SK-N-MC (cell line): ENCODE measurements around the gene FTH1.
A peak's percentile ranks its signal among the peaks of the same experiment; 100 is the strongest.
"Not testable (repeated sequence)": the region's sequence is repeated elsewhere in the genome, so short reads cannot be mapped to it uniquely, and the experiment has no call there.

Experiments
- DNase-seq: peaks from one replicate; pipeline ENCODE4 v3.0.0-alpha.2; 2011; ENCODE audit warnings: low read depth, low spot score
- H3K27ac ChIP-seq: fragments of 200-600 bp; sonication (generic); 2 replicates; pipeline ENCODE4 v1.5.1; 2016; ENCODE audit warnings: mixed run types
- H3K36me3 ChIP-seq: fragments of 200-600 bp; sonication (generic); 2 replicates; pipeline ENCODE4 v1.6.1; 2017; ENCODE audit warnings: antibody characterized with exemption, low read length, mixed read lengths; ENCODE audit not compliant: insufficient read depth
- H3K4me3 ChIP-seq: fragments of 200-600 bp; sonication (generic); 2 replicates; pipeline ENCODE4 v1.5.1; 2016
- H3K9ac ChIP-seq: fragments of 200-600 bp; sonication (generic); 2 replicates; pipeline ENCODE4 v1.8.0; 2017; ENCODE audit warnings: mixed run types, mixed read lengths; ENCODE audit not compliant: insufficient read length
- H3K9me3 ChIP-seq: fragments of 200-600 bp; sonication (generic); 2 replicates; pipeline ENCODE4 v1.6.1; 2017; ENCODE audit warnings: low read depth, mild to moderate bottlenecking, antibody characterized with exemption, low read length, moderate library complexity, mixed read lengths
- EZH2 ChIP-seq: fragments of 200-600 bp; sonication (generic); IDR thresholded peaks from one replicate; pipeline ENCODE4 v1.6.1; 2017; ENCODE audit warnings: antibody characterized with exemption
- FOXP2 ChIP-seq: optimal IDR thresholded peaks from 2 replicates; pipeline ENCODE3; 2011; ENCODE audit warnings: mild to moderate bottlenecking, moderate library complexity; ENCODE audit not compliant: insufficient read depth; ENCODE audit errors: extremely low read length, control extremely low read depth
- POLR2AphosphoS5 ChIP-seq: IDR thresholded peaks from 2 replicates; pipeline ENCODE4 v1.6.1; 2012; ENCODE audit warnings: mild to moderate bottlenecking, low read depth, low read length, borderline replicate concordance

FTH1 gene

DNA sequence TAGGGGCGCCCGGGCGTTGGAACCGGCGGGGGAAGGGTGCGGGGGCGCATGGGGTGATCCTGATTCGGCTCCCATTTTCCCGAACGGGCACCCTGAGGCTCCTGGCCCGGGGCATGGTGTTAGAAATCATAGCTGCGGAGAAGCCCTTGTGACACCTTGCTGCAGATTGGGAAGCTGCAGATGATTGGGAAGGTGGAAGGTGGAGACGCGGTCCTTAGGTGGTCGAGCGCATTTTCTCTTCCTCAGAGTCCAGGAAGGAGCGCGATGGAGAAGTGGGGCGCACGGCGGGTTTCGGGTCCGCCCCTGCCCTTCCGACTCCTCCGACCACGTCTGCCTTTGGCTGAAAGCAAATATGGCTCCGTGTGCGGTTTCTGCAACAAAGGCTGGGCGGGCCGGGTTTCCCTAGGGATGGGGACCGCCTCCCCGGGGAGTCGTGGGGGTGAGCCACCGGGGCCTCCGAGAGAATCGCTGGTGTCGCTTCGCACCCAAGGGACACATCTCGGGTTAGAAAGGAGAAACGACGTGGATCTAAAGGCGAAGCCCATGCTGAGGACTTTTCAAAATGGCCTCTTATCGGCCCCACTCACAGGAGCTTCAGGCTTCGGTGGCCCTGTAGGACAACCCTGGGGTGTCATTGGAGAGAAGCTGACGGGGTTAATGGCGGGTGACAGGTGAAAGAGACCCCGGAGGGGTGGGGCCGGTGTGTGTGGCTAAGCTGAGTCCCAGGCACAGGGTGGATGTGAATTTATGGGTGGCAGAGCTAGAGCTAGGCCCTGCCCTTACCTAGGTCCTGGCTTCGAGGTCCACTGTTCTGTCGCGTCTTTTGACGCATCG, 707 bp upstream of the FTH1 start:
- Histone ChIP-seq H3K9ac (peak overlapping the region; percentile 88), H3K9me3 (no peaks in the 10 kb centered on the region), H3K36me3 (peaks cover 37% of the 10 kb centered on the region), H3K4me3 (peak overlapping the region; percentile 89), H3K27ac (peak overlapping the region; percentile 72)
- DNase-seq: no peak
- TF ChIP-seq EZH2: no peak
- TF ChIP-seq FOXP2: no peak
- TF ChIP-seq POLR2AphosphoS5: no peak

- H3K9me3 ChIP-seq: no peaks in the 10 kb centered on the region
- peaks cover 39% of the 10 kb centered on the region for H3K36me3 ChIP-seq
- TF ChIP-seq POLR2AphosphoS5: no peak
- TF ChIP-seq EZH2: no peak
- no peak for TF ChIP-seq FOXP2
- peak overlapping the region; percentile 72 for H3K27ac ChIP-seq
- peak overlapping the region; percentile 88 for H3K9ac ChIP-seq
- peak overlapping the region; percentile 89 for H3K4me3 ChIP-seq
- DNase-seq: no peak
Observed at GRCh38 chr11:61966734-61967115, 709 bp downstream of the FTH1 start.

- peaks cover 39% of the 10 kb centered on the region for H3K36me3 ChIP-seq
- H3K9ac ChIP-seq, H3K9me3 ChIP-seq, DNase-seq, H3K27ac ChIP-seq: not testable (repeated sequence)
- H3K4me3 ChIP-seq: peak overlapping the region; percentile 89
Observed at GRCh38 chr11:61964666-61965271, 2.7 kb downstream of the FTH1 start.

DNA sequence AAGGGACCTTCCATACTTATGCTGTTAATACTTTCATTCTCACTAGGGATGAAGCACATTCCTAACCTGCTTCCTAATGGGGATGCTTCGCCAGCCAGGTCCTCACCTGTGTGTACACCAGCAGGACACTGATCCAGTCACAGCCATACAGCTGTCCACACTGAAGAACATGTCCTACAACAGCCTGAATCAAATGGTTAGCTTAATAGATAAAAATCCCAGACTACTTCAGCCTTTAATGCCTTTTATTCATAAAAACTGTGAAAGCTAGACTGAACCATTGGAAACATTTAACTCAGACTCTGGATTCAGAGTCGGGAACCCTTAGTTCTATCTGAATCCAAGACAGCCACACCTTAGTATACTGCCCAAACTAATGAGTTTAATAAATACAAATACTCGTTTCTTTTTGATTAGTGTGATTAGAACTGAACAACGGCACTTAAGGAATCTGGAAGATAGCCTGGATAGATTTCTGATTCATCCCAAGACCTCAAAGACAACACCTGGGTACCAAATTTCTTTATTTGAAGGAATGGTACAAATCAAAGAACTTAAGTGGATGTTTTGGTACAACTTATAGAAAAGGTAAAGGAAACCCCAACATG, 3.3 kb downstream of the FTH1 start:
- TF ChIP-seq POLR2AphosphoS5: no peak; the same call in 1 of the 2 replicates
- no peak for TF ChIP-seq EZH2
- no peak for TF ChIP-seq FOXP2
- no peak overlapping the region for H3K4me3 ChIP-seq
- DNase-seq: no peak
- H3K27ac ChIP-seq: 0 out of 2 replicates have a peak overlapping the region, but pooled peaks have one; percentile 35
- peaks cover 39% of the 10 kb centered on the region for H3K36me3 ChIP-seq
- no peak overlapping the region for H3K9ac ChIP-seq
- no peaks in the 10 kb centered on the region for H3K9me3 ChIP-seq

DNA sequence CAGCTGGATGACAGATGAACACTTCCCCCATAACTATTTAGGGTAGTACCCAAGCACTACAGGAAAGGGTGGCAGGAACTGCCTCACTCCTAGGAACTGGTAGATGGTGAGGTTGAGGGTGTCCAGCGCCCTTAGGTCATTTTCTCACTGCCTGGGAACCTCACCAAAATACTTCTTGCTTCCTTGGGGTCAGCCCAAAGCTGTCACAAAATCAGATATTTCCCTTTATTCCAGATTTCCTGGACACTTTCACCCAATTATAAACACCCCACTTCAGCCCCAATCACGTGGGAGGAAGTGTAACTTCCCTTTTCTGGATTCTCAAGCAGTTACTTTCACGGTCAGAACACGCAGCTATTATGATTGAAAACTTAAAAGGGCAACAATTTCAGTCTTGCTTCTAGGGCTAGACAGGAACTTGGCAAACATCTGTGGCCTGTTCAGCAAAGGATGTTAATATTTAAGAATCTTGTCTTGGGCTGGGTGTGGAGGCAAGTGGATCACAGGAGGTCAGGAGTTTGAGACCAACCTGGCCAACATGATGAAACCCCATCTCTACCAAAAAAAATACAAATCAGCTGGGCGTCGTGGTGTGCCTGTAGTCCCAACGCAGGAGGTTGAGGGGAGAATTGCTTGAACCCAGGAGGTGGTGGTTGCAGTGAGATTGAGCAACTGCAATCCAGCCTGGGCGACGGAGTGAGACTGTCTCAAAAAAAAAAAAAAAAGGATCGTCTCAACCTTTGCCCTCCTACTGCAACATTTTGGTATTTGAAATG, 4.0 kb downstream of the FTH1 start:
- no peaks in the 10 kb centered on the region for H3K9me3 ChIP-seq
- peaks cover 39% of the 10 kb centered on the region for H3K36me3 ChIP-seq
- H3K27ac ChIP-seq: no peak overlapping the region
- H3K9ac ChIP-seq: no peak overlapping the region
- no peak overlapping the region for H3K4me3 ChIP-seq
- TF ChIP-seq POLR2AphosphoS5: no peak; the same call in 1 of the 2 replicates
- TF ChIP-seq EZH2: no peak
- no peak for TF ChIP-seq FOXP2
- DNase-seq: no peak

DNA sequence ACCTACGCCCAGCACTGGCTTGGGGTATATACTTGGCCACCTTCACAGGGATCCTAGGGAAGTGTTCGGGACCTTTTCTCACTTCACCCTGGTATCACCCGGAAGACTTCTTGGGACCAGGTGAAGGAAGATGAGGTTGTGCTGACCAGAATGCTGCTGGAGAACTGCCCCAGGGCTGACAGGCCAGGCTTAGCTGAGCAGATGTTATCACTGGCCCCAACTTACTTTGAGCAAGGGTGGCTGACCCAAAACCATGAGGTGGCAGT, 4.5 kb downstream of the FTH1 start:
- Histone ChIP-seq H3K27ac (no peak overlapping the region), H3K36me3 (peaks cover 39% of the 10 kb centered on the region), H3K9ac (no peak overlapping the region), H3K4me3 (no peak overlapping the region), H3K9me3 (no peaks in the 10 kb centered on the region)
- no peak for DNase-seq
- TF ChIP-seq FOXP2 (no peak), EZH2 (no peak), POLR2AphosphoS5 (no peak; the same call in 1 of the 2 replicates)

DNA sequence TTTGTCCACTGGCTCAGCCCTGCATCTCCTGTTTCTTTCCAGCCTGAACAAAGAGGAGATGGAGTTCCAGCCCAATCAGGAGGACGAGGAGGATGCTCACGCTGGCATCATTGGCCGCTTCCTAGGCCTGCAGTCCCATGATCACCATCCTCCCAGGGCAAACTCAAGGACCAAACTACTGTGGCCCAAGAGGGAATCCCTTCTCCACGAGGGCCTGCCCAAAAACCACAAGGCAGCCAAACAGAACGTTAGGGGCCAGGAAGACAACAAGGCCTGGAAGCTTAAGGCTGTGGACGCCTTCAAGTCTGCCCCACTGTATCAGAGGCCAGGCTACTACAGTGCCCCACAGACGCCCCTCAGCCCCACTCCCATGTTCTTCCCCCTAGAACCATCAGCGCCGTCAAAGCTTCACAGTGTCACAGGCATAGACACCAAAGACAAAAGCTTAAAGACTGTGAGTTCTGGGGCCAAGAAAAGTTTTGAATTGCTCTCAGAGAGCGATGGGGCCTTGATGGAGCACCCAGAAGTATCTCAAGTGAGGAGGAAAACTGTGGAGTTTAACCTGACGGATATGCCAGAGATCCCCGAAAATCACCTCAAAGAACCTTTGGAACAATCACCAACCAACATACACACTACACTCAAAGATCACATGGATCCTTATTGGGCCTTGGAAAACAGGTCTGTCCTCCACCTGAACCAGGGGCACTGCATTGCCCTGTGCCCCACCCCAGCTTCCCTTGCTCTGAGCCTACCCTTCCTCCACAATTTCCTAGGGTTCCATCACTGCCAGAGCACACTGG, 5.0 kb downstream of the FTH1 start:
- H3K9me3 ChIP-seq: no peaks in the 10 kb centered on the region
- peak overlapping the region; percentile 18; the same call in 1 of the 2 replicates for H3K27ac ChIP-seq
- H3K36me3 ChIP-seq: peaks cover 39% of the 10 kb centered on the region
- no peak overlapping the region for H3K4me3 ChIP-seq
- H3K9ac ChIP-seq: no peak overlapping the region
- TF ChIP-seq FOXP2 (no peak), POLR2AphosphoS5 (no peak), EZH2 (no peak)
- DNase-seq: no peak

- H3K9ac ChIP-seq: no peak overlapping the region
- TF ChIP-seq POLR2AphosphoS5 (no peak), FOXP2 (no peak)
- no peak overlapping the region for H3K4me3 ChIP-seq
- H3K36me3 ChIP-seq: peaks cover 37% of the 10 kb centered on the region
- H3K9me3 ChIP-seq: no peaks in the 10 kb centered on the region
- no peak for DNase-seq
- no peak overlapping the region for H3K27ac ChIP-seq
Observed at GRCh38 chr11:61961570-61962212, 5.7 kb downstream of the FTH1 start.
